Mammary epithelial cell (primary cell): ENCODE results near the gene PRODH.

Experiments
- CTCF ChIP-seq, 2 donors: IDR thresholded peaks in 1 of 2; conservative IDR thresholded peaks in 1 of 2; 2 replicates each; pipeline ENCODE4 v1.5.1; 2011 to 2012; ENCODE audit warnings: inconsistent platforms in 2 of 2, low read length in 2 of 2, mild to moderate bottlenecking in 2 of 2, control low read depth in 1 of 2, low read depth in 1 of 2; ENCODE audit not compliant: insufficient read depth in 1 of 2; ENCODE audit errors: extremely low read depth in 1 of 2
- EZH2 ChIP-seq: IDR thresholded peaks from 2 replicates; pipeline ENCODE4 v1.6.1; 2012; ENCODE audit warnings: low read length, inconsistent platforms, borderline replicate concordance

- TF ChIP-seq CTCF (conservative IDR thresholded peaks at IDR 0.05 in 1 of 2, IDR thresholded peaks at IDR 0.05 in 1 of 2; ENCODE audit: extremely low read depth in 1 of 2, insufficient read depth in 1 of 2, low read depth in 1 of 2, low read length in 2 of 2) (no peak), EZH2 (no peak)
Observed at GRCh38 chr22:18927020-18927419, 9.1 kb downstream of the PRODH start.
